NT2/D1 (cell line): ENCODE results near the gene SHCBP1L.

ENCODE experiments used
- DNase-seq: peaks from one replicate; pipeline ENCODE4 v3.0.0-alpha.2; 2011; ENCODE audit warnings: low read depth, low spot score
- H3K27me3 ChIP-seq: 2 replicates; pipeline ENCODE4 v1.6.0; 2011; ENCODE audit warnings: mild to moderate bottlenecking; ENCODE audit not compliant: insufficient read length, insufficient read depth
- H3K36me3 ChIP-seq: 2 replicates; pipeline ENCODE4 v1.6.1; 2011; ENCODE audit warnings: mild to moderate bottlenecking, low read length, mixed read lengths; ENCODE audit not compliant: insufficient read depth, insufficient read length
- H3K4me1 ChIP-seq: 2 replicates; pipeline ENCODE4 v1.5.1; 2011; ENCODE audit not compliant: insufficient read depth, insufficient read length
- H3K4me3 ChIP-seq: 2 replicates; pipeline ENCODE4 v1.5.1; 2011; ENCODE audit warnings: low read depth; ENCODE audit not compliant: insufficient read length
- H3K9ac ChIP-seq: 2 replicates; pipeline ENCODE4 v1.6.0; 2011; ENCODE audit warnings: low read depth; ENCODE audit not compliant: insufficient read length
- H3K9me3 ChIP-seq: 2 replicates; pipeline ENCODE4 v1.5.1; 2011; ENCODE audit warnings: mild to moderate bottlenecking, low read length; ENCODE audit not compliant: insufficient read depth
- SUZ12 ChIP-seq: IDR thresholded peaks from 2 replicates; pipeline ENCODE4 v1.6.1; 2011; ENCODE audit not compliant: insufficient read length, insufficient read depth; ENCODE audit errors: extremely low read depth
- YY1 ChIP-seq: IDR thresholded peaks from 2 replicates; pipeline ENCODE4 v1.6.1; 2011; ENCODE audit not compliant: insufficient read length, insufficient read depth
- ZNF274 ChIP-seq: IDR thresholded peaks from 2 replicates; pipeline ENCODE4 v1.6.1; 2011; ENCODE audit warnings: mild to moderate bottlenecking, low read depth, low read length

The SHCBP1L gene

GRCh38 chr1:182888736-182889531 is 64.0 kb downstream of the SHCBP1L start:
- TF ChIP-seq ZNF274 (no peak), SUZ12 (no peak), YY1 (no peak)
- H3K9ac ChIP-seq = no peak overlapping the region
- H3K9me3 ChIP-seq = no peaks in the 10 kb centered on the region
- no peak for DNase-seq
- H3K36me3 ChIP-seq = peaks cover 55% of the 10 kb centered on the region
- no peak overlapping the region for H3K4me3 ChIP-seq
- H3K27me3 ChIP-seq = no peaks in the 10 kb centered on the region
- no peaks in the 10 kb centered on the region for H3K4me1 ChIP-seq

GRCh38 chr1:182886985-182887384 is 66.0 kb downstream of the SHCBP1L start:
- Histone ChIP-seq H3K4me1 (no peaks in the 10 kb centered on the region), H3K27me3 (no peaks in the 10 kb centered on the region), H3K9ac (no peak overlapping the region), H3K9me3 (no peaks in the 10 kb centered on the region), H3K4me3 (no peak overlapping the region), H3K36me3 (peaks cover 73% of the 10 kb centered on the region)
- no peak for DNase-seq
- TF ChIP-seq YY1 (no peak), SUZ12 (no peak), ZNF274 (no peak)

GRCh38 chr1:182885591-182885990 is 67.4 kb downstream of the SHCBP1L start:
- H3K4me1 ChIP-seq = no peaks in the 10 kb centered on the region
- no peak overlapping the region for H3K9ac ChIP-seq
- no peaks in the 10 kb centered on the region for H3K27me3 ChIP-seq
- H3K36me3 ChIP-seq = peaks cover 87% of the 10 kb centered on the region
- TF ChIP-seq SUZ12 (no peak), ZNF274 (no peak), YY1 (no peak)
- H3K4me3 ChIP-seq = no peak overlapping the region
- H3K9me3 ChIP-seq = no peaks in the 10 kb centered on the region
- no peak for DNase-seq

GRCh38 chr1:182884872-182885271 is 68.1 kb downstream of the SHCBP1L start:
- no peak overlapping the region for H3K4me3 ChIP-seq
- no peak for DNase-seq
- H3K9me3 ChIP-seq = no peaks in the 10 kb centered on the region
- no peaks in the 10 kb centered on the region for H3K27me3 ChIP-seq
- no peak for TF ChIP-seq ZNF274
- H3K4me1 ChIP-seq = no peaks in the 10 kb centered on the region
- H3K36me3 ChIP-seq = peaks cover 94% of the 10 kb centered on the region
- no peak overlapping the region for H3K9ac ChIP-seq

GRCh38 chr1:182877842-182878241 is 75.1 kb downstream of the SHCBP1L start:
- H3K27me3 ChIP-seq = no peaks in the 10 kb centered on the region
- DNase-seq = no peak
- H3K9ac ChIP-seq = no peak overlapping the region
- peaks cover 98% of the 10 kb centered on the region for H3K36me3 ChIP-seq
- no peaks in the 10 kb centered on the region for H3K4me1 ChIP-seq
- no peak for TF ChIP-seq SUZ12
- no peak for TF ChIP-seq ZNF274
- TF ChIP-seq YY1 = no peak
- H3K9me3 ChIP-seq = no peaks in the 10 kb centered on the region
- no peak overlapping the region for H3K4me3 ChIP-seq

- no peaks in the 10 kb centered on the region for H3K4me1 ChIP-seq
- TF ChIP-seq SUZ12 (no peak), ZNF274 (no peak), YY1 (no peak)
- H3K27me3 ChIP-seq = no peaks in the 10 kb centered on the region
- peaks cover 100% of the 10 kb centered on the region for H3K36me3 ChIP-seq
- H3K4me3 ChIP-seq = no peak overlapping the region
- no peak overlapping the region for H3K9ac ChIP-seq
- H3K9me3 ChIP-seq = no peaks in the 10 kb centered on the region
- DNase-seq = no peak
These were observed 75.6 kb downstream of the SHCBP1L start for GRCh38 chr1:182877331-182877730.

- TF ChIP-seq YY1 (no peak), SUZ12 (no peak)
- Histone ChIP-seq H3K36me3 (peaks cover 100% of the 10 kb centered on the region), H3K9me3 (no peaks in the 10 kb centered on the region), H3K9ac (no peak overlapping the region), H3K4me3 (no peak overlapping the region), H3K4me1 (no peaks in the 10 kb centered on the region), H3K27me3 (no peaks in the 10 kb centered on the region)
- no peak for DNase-seq
These were observed 77.1 kb downstream of the SHCBP1L start for GRCh38 chr1:182875889-182876288.

GRCh38 chr1:182872881-182873280 is 80.1 kb downstream of the SHCBP1L start:
- H3K36me3 ChIP-seq = peaks cover 100% of the 10 kb centered on the region
- TF ChIP-seq YY1 = no peak
- no peak for TF ChIP-seq SUZ12
- no peak for TF ChIP-seq ZNF274
- DNase-seq = no peak

More at GRCh38 chr1:182872881-182873280, 80.1 kb downstream of the SHCBP1L start:
- H3K4me3 ChIP-seq = no peak overlapping the region
- H3K9me3 ChIP-seq = no peaks in the 10 kb centered on the region
- H3K27me3 ChIP-seq = no peaks in the 10 kb centered on the region
- no peak overlapping the region for H3K9ac ChIP-seq
- no peaks in the 10 kb centered on the region for H3K4me1 ChIP-seq
